K562 (cell line): ENCODE measurements around the gene ZFAND2A. TPM values are rescaled to one million over a fixed set of nuclear protein-coding genes. Genes with fewer than 3 reads are reported as not detected.

Source experiments
- AFF1 ChIP-seq, 2 experiments: fragments of 450-650 bp; IDR thresholded peaks; 2 replicates each; pipeline ENCODE4 v1.6.1; 2018; ENCODE audit warnings: mild to moderate bottlenecking in 2 of 2, low read depth in 1 of 2; ENCODE audit not compliant: partially characterized antibody in 2 of 2
- BACH1 ChIP-seq: fragments of 200-800 bp; sonication (Bioruptor generic); IDR thresholded peaks from 2 replicates; pipeline ENCODE4 v1.6.1; 2016; ENCODE audit warnings: missing genetic modification characterization, missing compliant biosample characterization
- EGR1 ChIP-seq: fragments of 450-650 bp; conservative IDR thresholded peaks from 2 replicates; pipeline ENCODE4 v1.6.1; 2017; ENCODE audit warnings: mild to moderate bottlenecking
- EP300 ChIP-seq: IDR thresholded peaks from 2 replicates; pipeline ENCODE4 v1.6.1; 2012; ENCODE audit warnings: low read length, improper control_type of control experiment
- FOXO4 ChIP-seq: fragments of 450-650 bp; formaldehyde crosslinking; IDR thresholded peaks from 2 replicates; pipeline ENCODE4 v1.4.0; 2020; ENCODE audit warnings: mild to moderate bottlenecking, moderate library complexity
- GABPB1 ChIP-seq: sonication (generic); formaldehyde crosslinking; IDR thresholded peaks from 2 replicates; pipeline ENCODE4 v1.8.0; 2022; ENCODE audit warnings: mild to moderate bottlenecking, missing genetic modification reagents
- YBX1 ChIP-seq: fragments of 450-650 bp; IDR thresholded peaks from 2 replicates; pipeline ENCODE4 v1.7.1; 2016; ENCODE audit warnings: mild to moderate bottlenecking
- ZNF184 ChIP-seq: sonication (generic); formaldehyde crosslinking; IDR thresholded peaks from 2 replicates; pipeline ENCODE4 v1.5.0; 2020; ENCODE audit warnings: missing genetic modification reagents
- ZNF398 ChIP-seq: fragments of 250-450 bp; sonication (Bioruptor Pico); IDR thresholded peaks from 2 replicates; pipeline ENCODE4 v1.8.0; 2021; ENCODE audit warnings: moderate library complexity, mild to moderate bottlenecking, inconsistent platforms
- polyA plus RNA-seq, 8 experiments: library from polyadenylated mRNA; depleted of rRNA in 4 of 8; stranded (reverse) in 5 of 8; unstranded in 3 of 8; fragments of >200 nt; fragmentation: Nextera tagmentation in 2 of 8; fragmentation: Illumina TruSeq in 1 of 8; extraction: Ambion mirVana in 2 of 8; extraction: Trizol in 1 of 8; gene quantifications; 2 replicates each; pipeline versions ENCODE4 v1.2.1 to v1.2.3, GENCODE V29; 2011 to 2014; ENCODE audit warnings: inconsistent platforms in 1 of 8, missing spikeins in 1 of 8
- total RNA-seq, 7 experiments: library from RNA; depleted of rRNA in 6 of 7; stranded (reverse); fragments of >200 nt in 6 of 7; fragmentation: Illumina TruSeq in 2 of 7; extraction: Trizol in 2 of 7; gene quantifications; 2 replicates each; pipeline versions ENCODE4 v1.2.1 to v1.2.3, GENCODE V29; 2011 to 2021; ENCODE audit warnings: low replicate concordance in 1 of 7

ZFAND2A gene
- total and polyA plus RNA-seq, 9 of the 15 experiments (the other 6 are each of a cell fraction or from before 2014, with no cell fraction given): 16.8 to 56.8 (median 26.1) TPM

- TF ChIP-seq FOXO4 (CRISPR knock-in tag): no peak
- TF ChIP-seq BACH1: no peak; the same call in 1 of the 2 replicates
- TF ChIP-seq ZNF398: no peak
- TF ChIP-seq ZNF184 (CRISPR knock-in tag): no peak
- peak in 1 of 2 experiments; percentile 59 for TF ChIP-seq AFF1 (IDR thresholded peaks at IDR 0.05; ENCODE audit: low read depth in 1 of 2, partially characterized antibody in 2 of 2)
- peak; percentile 85 for TF ChIP-seq GABPB1 (CRISPR knock-in tag)
- no peak for TF ChIP-seq YBX1
- TF ChIP-seq EGR1: peak; percentile 64
- no peak for TF ChIP-seq EP300
Measured at GRCh38 chr7:1159891-1160669, at the start of gene ZFAND2A (continued).
